Esophagus muscularis mucosa (tissue), 3 donors: ENCODE results near the gene SCAANT1.

Experiments used
- CTCF ChIP-seq, 3 experiments: fragments of 200-600 bp in 2 of 3; fragments of 450-650 bp in 1 of 3; sonication (generic) in 2 of 3; IDR thresholded peaks; one replicate each; pipeline ENCODE4 v1.5.1; 2017 to 2019; ENCODE audit warnings: antibody characterized with exemption in 3 of 3, mild to moderate bottlenecking in 2 of 3, moderate library complexity in 1 of 3
- POLR2AphosphoS5 ChIP-seq, 2 donors: sonication (generic); formaldehyde crosslinking; IDR thresholded peaks; one replicate each; pipeline ENCODE4 v1.6.1; 2017; ENCODE audit warnings: antibody characterized with exemption in 2 of 2

GRCh38 chr3:63959146-63959545 lies 47.0 kb upstream of the SCAANT1 start:
- TF ChIP-seq CTCF (IDR thresholded peaks at IDR 0.05) (no peak), POLR2AphosphoS5 (IDR thresholded peaks at IDR 0.05) (no peak)
